Spleen (tissue), 11 donors: ENCODE data around the gene MED27. TPM values are rescaled to one million over a fixed set of nuclear protein-coding genes. Genes with fewer than 3 reads are reported as not detected.

Source experiments
- DNase-seq: peaks from one replicate; pipeline ENCODE4 v3.0.0-alpha.2; 2020
- H3K27ac ChIP-seq, 8 donors: fragments of 200-600 bp; sonication (generic) in 7 of 8; 1 replicate in 4 of 8; 2 replicates in 4 of 8; pipeline versions ENCODE4 v1.5.0 to v1.8.0; 2016 to 2021; ENCODE audit warnings: inconsistent platforms in 4 of 8, mild to moderate bottlenecking in 4 of 8, moderate library complexity in 1 of 8
- H3K27me3 ChIP-seq, 7 donors: fragments of 200-600 bp; sonication (generic) in 6 of 7; replicated peaks in 1 of 7; 1 replicate in 4 of 7; 2 replicates in 3 of 7; pipeline versions ENCODE4 v1.5.0 to v1.8.0; 2016 to 2021; ENCODE audit warnings: inconsistent platforms in 3 of 7, mild to moderate bottlenecking in 1 of 7
- H3K36me3 ChIP-seq, 6 donors: fragments of 200-600 bp; sonication (generic) in 5 of 6; 1 replicate in 4 of 6; 2 replicates in 2 of 6; pipeline versions ENCODE4 v1.5.0 to v1.8.0; 2016 to 2021; ENCODE audit warnings: inconsistent platforms in 2 of 6
- H3K4me1 ChIP-seq, 6 donors: fragments of 200-600 bp; sonication (generic) in 5 of 6; 1 replicate in 3 of 6; 2 replicates in 3 of 6; pipeline versions ENCODE4 v1.5.0 to v1.8.0; 2016 to 2021; ENCODE audit warnings: inconsistent platforms in 3 of 6
- H3K4me3 ChIP-seq, 8 donors: fragments of 200-600 bp; sonication (generic) in 7 of 8; 1 replicate in 4 of 8; 2 replicates in 4 of 8; pipeline versions ENCODE4 v1.5.0 to v1.8.0; 2016 to 2021; ENCODE audit warnings: inconsistent platforms in 4 of 8, mild to moderate bottlenecking in 4 of 8, moderate library complexity in 2 of 8
- H3K9me3 ChIP-seq, 8 donors: fragments of 200-600 bp; sonication (generic) in 7 of 8; 1 replicate in 4 of 8; 2 replicates in 4 of 8; pipeline versions ENCODE4 v1.5.0 to v1.8.0; 2016 to 2021; ENCODE audit warnings: inconsistent platforms in 4 of 8
- CTCF ChIP-seq, 11 experiments: fragments of 200-600 bp in 7 of 11; fragments of 450-650 bp in 4 of 11; sonication (generic) in 4 of 11; IDR thresholded peaks in 8 of 11; conservative IDR thresholded peaks in 3 of 11; 1 replicate in 7 of 11; 2 replicates in 4 of 11; pipeline versions ENCODE4 v1.4.0 to v1.8.0; 2016 to 2021; ENCODE audit warnings: antibody characterized with exemption in 11 of 11, inconsistent platforms in 4 of 11, mild to moderate bottlenecking in 1 of 11
- POLR2A ChIP-seq, 3 donors: fragments of 450-650 bp; IDR thresholded peaks; one replicate each; pipeline ENCODE4 v1.5.1; 2017; ENCODE audit warnings: antibody characterized with exemption in 3 of 3, mild to moderate bottlenecking in 1 of 3
- POLR2AphosphoS5 ChIP-seq, 3 donors: sonication (generic); formaldehyde crosslinking; IDR thresholded peaks; one replicate each; pipeline ENCODE4 v1.5.1; 2017; ENCODE audit warnings: antibody characterized with exemption in 3 of 3
- WGBS, 5 donors: extraction: QIAGEN DNeasy Blood & Tissue Kit in 3 of 5; methylation state at CpG; one replicate each; pipeline versions ENCODE4 v1.1.5 to v1.1.7; 2013 to 2018; 5-methylcytosine and 5-hydroxymethylcytosine counted together
- intact Hi-C: fragments of 100-400 bp; cut with DNase I; formaldehyde crosslinking; loops from one replicate; pipeline ENCODE4 v1.15.0; 2023; ENCODE audit warnings: low total_unique reads
- polyA plus RNA-seq, 3 donors: library from polyadenylated mRNA; stranded (reverse); fragments of 200-250 nt; gene quantifications; one replicate each; pipeline ENCODE4 v1.2.1, GENCODE V29; 2013
- total RNA-seq, 7 donors: library from RNA; depleted of rRNA in 3 of 7; stranded (reverse); fragments of >200 nt in 3 of 7; fragmentation: NEBNext Ultra II Directional in 4 of 7; extraction: Animal tissue kit (Norgen Biotek cat#: 25700) in 4 of 7; gene quantifications; one replicate each; pipeline versions ENCODE4 v1.1.0 to v1.2.1, GENCODE V29; 2016 to 2021
- donor health status: healthy with polysubstance abuse.
- donor health status: DM: no; HTN: no; CAD: no; lungs with moderate emphysema.
- donor health status: DM: no; HTN: no; CAD: no.
- donor health status: Bipolar disorder and iron deficiency.
- donor health status: healthy.
- donor health status: DM: no; HTN: no; CAD: no.
- donor health status: DM: yes; HTN: yes; CAD: no.

The MED27 gene
- total and polyA plus RNA-seq, 10 donors = 13.1 to 22.4 (median 16.0) TPM

- Histone ChIP-seq H3K36me3 (no peaks in the 10 kb centered on the region), H3K4me3 (no peak overlapping the region), H3K4me1 (peaks cover 0 to 7% (median 0%) of the 10 kb centered on the region in 6 donors), H3K27me3 (peaks cover 0 to 21% (median 0%) of the 10 kb centered on the region in 7 donors), H3K9me3 (no peaks in the 10 kb centered on the region), H3K27ac (no peak overlapping the region)
- TF ChIP-seq POLR2AphosphoS5 (IDR thresholded peaks at IDR 0.05) (no peak), CTCF (IDR thresholded peaks at IDR 0.05 in 8 of 11, conservative IDR thresholded peaks at IDR 0.05 in 3 of 11) (no peak), POLR2A (IDR thresholded peaks at IDR 0.05) (no peak)
- intact Hi-C loops = no loop called here
- 74 to 86% (median 80%) methylated on average over 34 to 35 of the region's 35 CpGs for WGBS, 5 donors
- no peak for DNase-seq
These were observed 231.0 kb downstream of the MED27 start for GRCh38 chr9:131848570-131849160.

GRCh38 chr9:131847665-131848354 lies 231.9 kb downstream of the MED27 start:
- DNase-seq = no peak
- 89 to 95% (median 91%) methylated on average over 17 to 18 of the region's 18 CpGs for WGBS, 5 donors
- Histone ChIP-seq H3K36me3 (no peaks in the 10 kb centered on the region), H3K4me3 (no peak overlapping the region), H3K27ac (no peak overlapping the region), H3K27me3 (peaks cover 0 to 30% (median 0%) of the 10 kb centered on the region in 7 donors), H3K9me3 (no peaks in the 10 kb centered on the region), H3K4me1 (peaks cover 0 to 7% (median 0%) of the 10 kb centered on the region in 6 donors)
- TF ChIP-seq POLR2A (IDR thresholded peaks at IDR 0.05) = no peak
- no peak for TF ChIP-seq CTCF (IDR thresholded peaks at IDR 0.05 in 8 of 11, conservative IDR thresholded peaks at IDR 0.05 in 3 of 11)
- no peak for TF ChIP-seq POLR2AphosphoS5 (IDR thresholded peaks at IDR 0.05)
- intact Hi-C loops = no loop called here

- Histone ChIP-seq H3K36me3 (no peaks in the 10 kb centered on the region), H3K27ac (no peak overlapping the region), H3K4me1 (no peaks in the 10 kb centered on the region), H3K27me3 (peaks cover 0 to 51% (median 0%) of the 10 kb centered on the region in 7 donors), H3K9me3 (no peaks in the 10 kb centered on the region), H3K4me3 (no peak overlapping the region)
- no peak for DNase-seq
- intact Hi-C loops = no loop called here
- WGBS, 5 donors = 85 to 90% (median 89%) methylated on average over 29 of the region's 29 CpGs
- no peak for TF ChIP-seq POLR2AphosphoS5 (IDR thresholded peaks at IDR 0.05)
- no peak for TF ChIP-seq POLR2A (IDR thresholded peaks at IDR 0.05)
- TF ChIP-seq CTCF (IDR thresholded peaks at IDR 0.05 in 8 of 11, conservative IDR thresholded peaks at IDR 0.05 in 3 of 11) = no peak
These were observed 234.1 kb downstream of the MED27 start for GRCh38 chr9:131845305-131846298.
